ENCODE results near the gene S1PR5.

The S1PR5 gene

GRCh38 chr19:10467104-10467706, 50.0 kb downstream of the S1PR5 start:
- DNase-seq (ENCODE audit: low spot score): no peak

- no peak for DNase-seq (ENCODE audit: low spot score)
Measured at GRCh38 chr19:10464456-10464855, 52.8 kb downstream of the S1PR5 start.

All from SW480 (cell line).